ENCODE results near the gene KCNK1.

The KCNK1 gene

GRCh38 chr1:233624289-233624688 is 10.4 kb downstream of the KCNK1 start:
- in situ Hi-C loops (cut with MboI; ENCODE audit: low sequenced_read_pairs, unreplicated experiment) = no loop called here
- no peak for DNase-seq (ENCODE audit: low spot score)
- TF ChIP-seq CTCF (IDR thresholded peaks at IDR 0.05; ENCODE audit: borderline replicate concordance, control extremely low read depth, extremely low read depth, insufficient read depth, missing control alignments) = no peak

DNA sequence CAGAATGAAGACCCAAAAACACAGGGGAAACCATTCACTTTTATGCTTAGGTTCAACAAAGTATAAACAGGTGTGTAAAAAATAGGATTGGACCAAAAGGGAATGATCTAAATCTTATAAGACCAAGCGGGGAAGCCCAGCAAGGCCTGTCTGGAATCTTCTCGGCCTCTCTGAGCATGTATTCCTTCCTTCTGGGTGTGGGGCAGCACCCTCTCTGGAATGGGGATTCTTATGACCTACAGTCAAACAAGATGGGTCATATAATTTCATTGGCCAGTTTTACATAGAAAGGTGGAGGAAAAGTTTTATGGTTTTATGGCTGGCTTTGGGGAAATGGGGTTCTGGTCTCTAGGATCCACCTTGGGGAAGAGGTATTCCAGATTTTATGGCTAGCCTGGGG is 11.2 kb downstream of the KCNK1 start:
- in situ Hi-C loops (cut with MboI; ENCODE audit: low sequenced_read_pairs, unreplicated experiment) = no loop called here
- no peak for DNase-seq (ENCODE audit: low spot score)
- no peak for TF ChIP-seq CTCF (IDR thresholded peaks at IDR 0.05; ENCODE audit: borderline replicate concordance, control extremely low read depth, extremely low read depth, insufficient read depth, missing control alignments)

DNA sequence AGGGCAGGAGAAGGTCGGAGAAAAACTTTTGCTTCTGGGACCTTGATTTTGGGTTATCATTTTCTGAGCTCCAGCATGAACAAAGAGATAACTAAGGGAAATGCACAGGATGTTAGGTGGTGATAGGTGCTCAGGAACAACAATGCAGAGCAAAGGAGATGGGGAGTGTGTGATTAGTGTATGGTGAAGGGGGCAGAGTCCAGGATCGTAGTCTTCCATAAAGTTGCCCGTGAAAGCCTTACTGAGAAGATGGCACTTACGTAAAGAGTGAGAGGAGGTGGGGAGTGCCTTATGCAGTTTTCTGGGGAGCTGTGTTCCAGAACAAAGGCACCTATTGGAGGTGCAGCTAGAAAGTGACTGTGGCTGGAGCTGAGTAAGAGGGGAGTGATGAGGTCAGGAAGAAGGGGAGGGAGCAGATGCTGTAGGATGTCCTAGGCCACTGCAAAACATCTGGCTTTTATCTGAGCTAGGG is 11.6 kb downstream of the KCNK1 start:
- in situ Hi-C loops (cut with MboI; ENCODE audit: low sequenced_read_pairs, unreplicated experiment) = no loop called here
- no peak for TF ChIP-seq CTCF (IDR thresholded peaks at IDR 0.05; ENCODE audit: borderline replicate concordance, control extremely low read depth, extremely low read depth, insufficient read depth, missing control alignments)

GRCh38 chr1:233627376-233627775 is 13.5 kb downstream of the KCNK1 start:
- in situ Hi-C loops (cut with MboI; ENCODE audit: low sequenced_read_pairs, unreplicated experiment) = no loop called here
- no peak for TF ChIP-seq CTCF (IDR thresholded peaks at IDR 0.05; ENCODE audit: borderline replicate concordance, control extremely low read depth, extremely low read depth, insufficient read depth, missing control alignments)
- no peak for DNase-seq (ENCODE audit: low spot score)

More for the DNA sequence above, 11.6 kb downstream of the KCNK1 start:
- no peak for DNase-seq (ENCODE audit: low spot score)

DNA sequence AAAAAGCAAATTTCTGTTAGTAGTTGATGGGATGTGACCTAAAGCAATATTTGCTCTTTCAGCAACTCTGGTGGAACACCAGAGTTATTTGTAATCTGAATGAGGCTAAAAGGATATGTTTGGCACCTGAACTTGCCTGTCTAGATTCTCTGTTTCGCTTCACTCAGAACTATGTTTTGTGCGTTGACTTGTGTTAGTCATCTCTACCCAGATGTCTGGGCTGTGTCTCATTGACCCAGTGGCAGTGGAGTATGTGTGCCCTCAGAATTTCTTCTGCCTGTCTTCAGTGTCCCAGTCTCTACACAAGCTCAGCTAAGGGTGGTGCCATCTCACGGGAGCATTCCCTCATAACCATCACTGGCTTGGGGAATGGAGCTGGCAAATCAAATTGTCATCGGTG is 13.9 kb downstream of the KCNK1 start:
- no peak for DNase-seq (ENCODE audit: low spot score)
- no peak for TF ChIP-seq CTCF (IDR thresholded peaks at IDR 0.05; ENCODE audit: borderline replicate concordance, control extremely low read depth, extremely low read depth, insufficient read depth, missing control alignments)
- in situ Hi-C loops (cut with MboI; ENCODE audit: low sequenced_read_pairs, unreplicated experiment) = no loop called here

GRCh38 chr1:233629305-233629935 is 15.5 kb downstream of the KCNK1 start:
- DNase-seq (ENCODE audit: low spot score) = no peak
- no peak for TF ChIP-seq CTCF (IDR thresholded peaks at IDR 0.05; ENCODE audit: borderline replicate concordance, control extremely low read depth, extremely low read depth, insufficient read depth, missing control alignments)
- in situ Hi-C loops (cut with MboI; ENCODE audit: low sequenced_read_pairs, unreplicated experiment) = no loop called here

Measured in GM13976 (cell line).